Measurements from ENCODE around the gene SEMA4C. TPM values are rescaled to one million over a fixed set of nuclear protein-coding genes. Genes with fewer than 3 reads are reported as not detected.

Gene SEMA4C
- total and polyA plus RNA-seq, 7 donors: 4.1 to 10.8 (median 9.5) TPM

GRCh38 chr2:96867756-96868554 is 1.9 kb downstream of the SEMA4C start:
- H3K4me1 ChIP-seq: peaks cover 11% of the 10 kb centered on the region
- H3K27me3 ChIP-seq (ENCODE audit: insufficient read depth in 3 of 3, low read length in 2 of 3): no peaks in the 10 kb centered on the region
- intact Hi-C loops (cut with DNase I): no loop called here
- peaks cover 0 to 44% of the 10 kb centered on the region in 2 donors for H3K36me3 ChIP-seq (ENCODE audit: insufficient read depth in 1 of 2, low read depth in 1 of 2)
- ATAC-seq (peak in 1 of 4 donors; percentile 0), DNase-seq (no peak)
- WGBS, 3 donors: 43 to 50% (median 46%) methylated on average over 26 to 27 of the region's 27 CpGs
- peak overlapping the region; percentile 92 for H3K4me3 ChIP-seq
- H3K27ac ChIP-seq: peak overlapping the region; percentile 86
- H3K9me3 ChIP-seq: no peaks in the 10 kb centered on the region
- no peak for TF ChIP-seq CTCF (IDR thresholded peaks at IDR 0.05)

DNA sequence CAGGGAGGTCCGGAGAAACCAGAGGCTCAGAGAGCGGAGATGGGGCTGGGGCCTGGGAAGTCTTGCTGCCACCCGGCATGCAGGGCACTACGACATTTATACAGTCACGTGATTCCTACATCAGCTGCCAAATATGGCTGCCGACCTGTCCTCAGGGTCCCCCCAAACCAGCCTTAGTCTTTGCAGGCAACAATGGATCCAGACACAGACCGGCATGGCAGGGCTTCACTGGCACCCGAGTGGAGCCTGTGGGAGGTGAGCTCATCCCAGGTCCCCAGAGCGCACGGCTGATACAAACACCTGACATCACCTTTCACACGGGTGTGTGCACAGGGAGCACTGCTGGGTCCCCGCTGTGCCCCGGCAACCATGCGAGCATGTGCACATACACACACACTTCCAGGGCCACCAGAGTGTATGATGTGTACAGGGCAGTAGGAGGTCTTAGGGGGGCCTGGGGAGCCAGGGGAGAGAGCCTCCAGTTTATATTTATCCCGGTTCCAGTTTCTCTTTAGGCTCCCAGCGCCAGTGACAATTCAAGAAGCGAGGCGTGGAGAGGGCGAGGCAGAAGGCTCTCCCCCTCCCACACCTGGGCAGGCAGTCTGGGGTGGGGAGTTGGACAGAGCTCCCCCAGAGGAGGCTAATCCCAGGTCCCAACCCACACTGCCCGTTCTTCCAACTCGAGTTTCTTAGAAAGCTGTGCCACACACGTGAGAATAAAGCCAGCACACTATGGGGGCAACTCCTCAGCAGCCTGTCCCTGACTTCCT is 2.7 kb downstream of the SEMA4C start:
- peak overlapping the region; percentile 92 for H3K4me3 ChIP-seq
- no peaks in the 10 kb centered on the region for H3K9me3 ChIP-seq
- intact Hi-C loops (cut with DNase I): no loop called here
- TF ChIP-seq CTCF (IDR thresholded peaks at IDR 0.05): no peak
- no peak for DNase-seq
- peaks cover 0 to 51% of the 10 kb centered on the region in 2 donors for H3K36me3 ChIP-seq (ENCODE audit: insufficient read depth in 1 of 2, low read depth in 1 of 2)
- H3K4me1 ChIP-seq: peaks cover 11% of the 10 kb centered on the region
- 49 to 56% (median 55%) methylated on average over 22 of the region's 22 CpGs for WGBS, 3 donors
- no peaks in the 10 kb centered on the region for H3K27me3 ChIP-seq (ENCODE audit: insufficient read depth in 3 of 3, low read length in 2 of 3)
- no peak for ATAC-seq
- H3K27ac ChIP-seq: peak overlapping the region; percentile 86

DNA sequence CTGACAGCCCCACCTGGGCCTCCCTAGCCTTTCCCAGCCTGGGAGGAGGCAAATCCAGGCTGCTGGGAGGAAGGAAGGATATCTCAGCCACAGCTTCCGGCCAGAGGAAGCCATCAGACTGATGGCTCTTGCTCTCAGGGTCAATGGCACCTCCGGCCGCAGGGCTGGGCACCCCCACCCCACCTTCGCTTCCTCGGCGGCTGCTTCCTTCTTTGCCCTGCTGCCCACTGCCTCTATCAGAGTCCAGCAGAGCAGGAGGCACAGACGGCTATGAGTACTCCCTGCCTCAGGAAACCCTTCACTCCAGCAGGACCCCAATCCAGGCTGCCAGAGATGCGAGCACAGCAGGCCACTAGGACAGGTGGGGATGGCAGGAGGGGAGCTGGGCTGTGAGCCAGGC is 3.3 kb downstream of the SEMA4C start:
- Histone ChIP-seq H3K4me1 (peaks cover 11% of the 10 kb centered on the region), H3K4me3 (peak overlapping the region; percentile 92), H3K27ac (peak overlapping the region; percentile 30), H3K27me3 (ENCODE audit: insufficient read depth in 3 of 3, low read length in 2 of 3) (no peaks in the 10 kb centered on the region), H3K9me3 (no peaks in the 10 kb centered on the region), H3K36me3 (ENCODE audit: insufficient read depth in 1 of 2, low read depth in 1 of 2) (peaks cover 0 to 57% of the 10 kb centered on the region in 2 donors)
- intact Hi-C loops (cut with DNase I): no loop called here
- 68 to 76% (median 70%) methylated on average over 8 of the region's 8 CpGs for WGBS, 3 donors
- DNase-seq (no peak), ATAC-seq (no peak)
- TF ChIP-seq CTCF (IDR thresholded peaks at IDR 0.05): no peak

DNA sequence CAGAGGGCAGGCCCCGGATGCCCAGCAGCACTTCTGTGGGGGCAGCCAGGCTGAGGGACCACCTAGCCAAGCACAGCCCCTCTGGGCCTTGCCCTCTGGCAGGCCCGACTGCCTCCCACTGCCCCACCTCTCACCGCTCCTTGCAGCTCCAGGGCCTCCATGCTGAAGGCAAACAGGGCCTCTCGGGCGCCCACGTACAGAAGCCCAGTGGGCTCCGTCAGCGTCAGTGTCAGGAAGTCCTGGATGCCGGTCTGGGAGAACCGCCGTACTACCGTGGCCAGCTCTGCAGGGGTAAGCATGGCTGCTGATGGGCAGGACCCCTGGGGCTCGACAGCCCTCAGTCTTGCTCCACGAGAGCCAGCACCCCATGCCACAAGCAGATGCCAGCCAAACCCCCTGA is 3.7 kb downstream of the SEMA4C start:
- H3K36me3 ChIP-seq (ENCODE audit: insufficient read depth in 1 of 2, low read depth in 1 of 2): peaks cover 0 to 61% of the 10 kb centered on the region in 2 donors
- DNase-seq: no peak
- peaks cover 11% of the 10 kb centered on the region for H3K4me1 ChIP-seq
- no peaks in the 10 kb centered on the region for H3K9me3 ChIP-seq
- ATAC-seq: no peak
- peak overlapping the region; percentile 92 for H3K4me3 ChIP-seq
- no peak for TF ChIP-seq CTCF (IDR thresholded peaks at IDR 0.05)
- WGBS, 3 donors: 79 to 82% (median 82%) methylated on average over 14 of the region's 14 CpGs
- H3K27me3 ChIP-seq (ENCODE audit: insufficient read depth in 3 of 3, low read length in 2 of 3): no peaks in the 10 kb centered on the region
- H3K27ac ChIP-seq: no peak overlapping the region
- intact Hi-C loops (cut with DNase I): no loop called here

Data from psoas muscle (tissue), 8 donors.